ENCODE data around the gene CMYA5. TPM values are rescaled to one million over a fixed set of nuclear protein-coding genes. Genes with fewer than 3 reads are reported as not detected.

The CMYA5 gene
- total RNA-seq, 1 experiment from 2014 or later, result 0.22 TPM

GRCh38 chr5:79846198-79846521 is 156.5 kb downstream of the CMYA5 start:
- CTCF ChIA-PET, result no interaction called here
- DNase-seq (ENCODE audit: low read depth, low spot score) (no peak), ATAC-seq (no peak)
- Histone ChIP-seq H3K27ac (ENCODE audit: low read depth, low read length) (no peak overlapping the region), H2AFZ (ENCODE audit: low read depth, low read length, poor library complexity, severe bottlenecking) (no peak overlapping the region), H3K9ac (ENCODE audit: low read length) (no peak overlapping the region), H3K79me2 (ENCODE audit: insufficient read depth, low read length) (no peaks in the 10 kb centered on the region), H3K4me2 (ENCODE audit: low read length) (no peak overlapping the region), H4K20me1 (ENCODE audit: insufficient read depth) (no peaks in the 10 kb centered on the region), H3K4me1 (ENCODE audit: control insufficient read depth in 1 of 2, insufficient read depth in 2 of 2, low read length in 2 of 2) (no peaks in the 10 kb centered on the region), H3K36me3 (ENCODE audit: control insufficient read depth in 1 of 2, insufficient read depth in 2 of 2, low read length in 2 of 2) (no peaks in the 10 kb centered on the region), H3K4me3 (replicated peaks in 1 of 2; ENCODE audit: low read depth in 1 of 2, low read length in 2 of 2) (no peak overlapping the region), H3K27me3 (ENCODE audit: insufficient read depth, low read length) (no peaks in the 10 kb centered on the region), H3K9me3 (ENCODE audit: control insufficient read depth in 1 of 2, insufficient read depth in 1 of 2, low read depth in 1 of 2, low read length in 2 of 2) (no peaks in the 10 kb centered on the region), H3K9me2 (ENCODE audit: insufficient read depth) (no peaks in the 10 kb centered on the region)
- intact Hi-C loops (cut with micrococcal nuclease), result no loop called here
- POLR2A ChIA-PET, result no interaction called here
- BruUV-seq (replicated peaks), result no TSS peak
- RAD21 ChIA-PET (ENCODE audit: low non-redundant PET in 1 of 2, low total read pairs in 2 of 2, uncharacterized antibody in 2 of 2, unreplicated experiment in 2 of 2), result no interaction called here
- TF ChIP-seq ZBTB33 (IDR thresholded peaks at IDR 0.05; ENCODE audit: extremely low read depth, insufficient replicate concordance, low read length) (no peak), POLR2A (IDR thresholded peaks at IDR 0.05; ENCODE audit: borderline replicate concordance, extremely low read depth, insufficient read depth, insufficient read length) (no peak), SIN3A (IDR thresholded peaks at IDR 0.05; ENCODE audit: low read depth) (no peak), TCF7L2 (IDR thresholded peaks at IDR 0.05; ENCODE audit: borderline replicate concordance, extremely low read depth, insufficient read depth, insufficient read length) (no peak), RAD21 (IDR thresholded peaks at IDR 0.05; ENCODE audit: low read depth) (no peak), CEBPB (IDR thresholded peaks at IDR 0.05; ENCODE audit: low read depth) (no peak), ATF3 (IDR thresholded peaks at IDR 0.05) (no peak), POLR2AphosphoS5 (IDR thresholded peaks at IDR 0.05; ENCODE audit: low read depth, low read length) (no peak), EGR1 (IDR thresholded peaks at IDR 0.05; ENCODE audit: low read depth) (no peak), FOSL1 (IDR thresholded peaks at IDR 0.05; ENCODE audit: low read depth) (no peak), JUND (IDR thresholded peaks at IDR 0.05) (no peak), CBX3 (IDR thresholded peaks at IDR 0.05; ENCODE audit: low read depth) (no peak), ZFX (IDR thresholded peaks at IDR 0.05) (no peak)

Data from HCT116 (cell line).